Tibial nerve (tissue), 3 donors: Measurements from ENCODE around the gene RCOR1.

ENCODE experiments used
- CTCF ChIP-seq, 5 experiments: fragments of 200-600 bp in 3 of 5; fragments of 450-650 bp in 2 of 5; sonication (generic) in 3 of 5; IDR thresholded peaks; one replicate each; pipeline ENCODE4 v1.5.1; 2016 to 2019; ENCODE audit warnings: antibody characterized with exemption in 5 of 5, mild to moderate bottlenecking in 3 of 5, moderate library complexity in 2 of 5
- POLR2A ChIP-seq, 2 donors: fragments of 450-650 bp; IDR thresholded peaks; one replicate each; pipeline ENCODE4 v1.6.1; 2017; ENCODE audit warnings: antibody characterized with exemption in 2 of 2, mild to moderate bottlenecking in 2 of 2, moderate library complexity in 2 of 2

- no peak for TF ChIP-seq POLR2A (IDR thresholded peaks at IDR 0.05)
- no peak for TF ChIP-seq CTCF (IDR thresholded peaks at IDR 0.05)
Measured at GRCh38 chr14:102688290-102688689, 95.8 kb downstream of the RCOR1 start.
